Loucy (cell line): ENCODE measurements around the gene MTFR2.
A peak's percentile ranks its signal among the peaks of the same experiment; 100 is the strongest.

Source experiments
- H2AFZ ChIP-seq: fragments of 200-600 bp; sonication (generic); 2 replicates; pipeline ENCODE4 v1.6.0; 2016; ENCODE audit warnings: antibody characterized with exemption, mild to moderate bottlenecking, low read length, moderate library complexity
- H3F3A ChIP-seq: fragments of 200-600 bp; 2 replicates; pipeline ENCODE4 v1.6.0; 2016; ENCODE audit warnings: antibody characterized with exemption, low read depth, mild to moderate bottlenecking
- H3K27me3 ChIP-seq: fragments of 200-600 bp; sonication (generic); 2 replicates; pipeline ENCODE4 v1.6.1; 2014; ENCODE audit warnings: low read length, mild to moderate bottlenecking; ENCODE audit not compliant: insufficient read depth, poor library complexity, severe bottlenecking
- H3K36me3 ChIP-seq: fragments of 200-600 bp; sonication (generic); 2 replicates; pipeline ENCODE4 v1.6.1; 2016; ENCODE audit warnings: low read length; ENCODE audit not compliant: insufficient read depth
- H3K4me1 ChIP-seq: fragments of 200-600 bp; sonication (generic); 2 replicates; pipeline ENCODE4 v1.5.1; 2014; ENCODE audit warnings: low read length, mild to moderate bottlenecking; ENCODE audit not compliant: insufficient read depth, poor library complexity, severe bottlenecking
- H3K4me2 ChIP-seq: fragments of 200-600 bp; sonication (generic); 2 replicates; pipeline ENCODE4 v1.6.0; 2014; ENCODE audit warnings: antibody characterized with exemption, low read length, low read depth, mild to moderate bottlenecking; ENCODE audit not compliant: poor library complexity, severe bottlenecking
- H3K4me3 ChIP-seq: fragments of 200-600 bp; sonication (generic); 2 replicates; pipeline ENCODE4 v1.5.1; 2014; ENCODE audit warnings: low read length, mild to moderate bottlenecking, mixed read lengths; ENCODE audit not compliant: poor library complexity, severe bottlenecking
- H3K79me2 ChIP-seq: fragments of 200-600 bp; sonication (generic); 2 replicates; pipeline ENCODE4 v1.6.1; 2014; ENCODE audit warnings: low read length; ENCODE audit not compliant: insufficient read depth
- H3K9ac ChIP-seq: fragments of 200-600 bp; sonication (generic); 2 replicates; pipeline ENCODE4 v1.6.0; 2014; ENCODE audit warnings: mild to moderate bottlenecking, low read depth, low read length, moderate library complexity; ENCODE audit not compliant: poor library complexity, severe bottlenecking
- H3K9me2 ChIP-seq: fragments of 200-600 bp; sonication (generic); replicated peaks from 2 replicates; pipeline ENCODE4 v1.6.1; 2016; ENCODE audit warnings: low read depth, low read length, mixed read lengths
- H3K9me3 ChIP-seq: fragments of 200-600 bp; sonication (generic); 2 replicates; pipeline ENCODE4 v1.6.1; 2014; ENCODE audit warnings: mild to moderate bottlenecking, antibody characterized with exemption, low read length, low read depth; ENCODE audit not compliant: insufficient read depth
- H4K20me1 ChIP-seq: fragments of 200-600 bp; sonication (generic); 2 replicates; pipeline ENCODE4 v1.6.0; 2014; ENCODE audit warnings: antibody characterized with exemption, low read length, mild to moderate bottlenecking; ENCODE audit not compliant: insufficient read depth, poor library complexity, severe bottlenecking
- CTCF ChIP-seq: fragments of 200-600 bp; sonication (generic); conservative IDR thresholded peaks from 2 replicates; pipeline ENCODE4 v1.5.1; 2014; ENCODE audit warnings: mild to moderate bottlenecking, antibody characterized with exemption, low read length
- EZH2phosphoT487 ChIP-seq: fragments of 200-600 bp; IDR thresholded peaks from 2 replicates; pipeline ENCODE4 v1.6.1; 2018; ENCODE audit warnings: antibody characterized with exemption, mild to moderate bottlenecking, moderate library complexity, borderline replicate concordance

The MTFR2 gene

GRCh38 chr6:136284909-136285308, 34.8 kb upstream of the MTFR2 start:
- Histone ChIP-seq H3K4me1 (peaks cover 48% of the 10 kb centered on the region), H3K4me3 (peak overlapping the region; percentile 89), H3F3A (0 out of 2 replicates have a peak, but pooled peaks cover under 1% of the 10 kb centered on the region), H3K36me3 (peaks cover 25% of the 10 kb centered on the region), H3K9me2 (no peaks in the 10 kb centered on the region), H4K20me1 (peaks cover 92% of the 10 kb centered on the region), H3K27me3 (no peaks in the 10 kb centered on the region), H3K9me3 (no peaks in the 10 kb centered on the region), H3K9ac (peak overlapping the region; percentile 30), H3K79me2 (peaks cover 95% of the 10 kb centered on the region), H3K4me2 (peak overlapping the region; percentile 89), H2AFZ (no peak overlapping the region)
- no peak for TF ChIP-seq EZH2phosphoT487

- Histone ChIP-seq H4K20me1 (peaks cover 95% of the 10 kb centered on the region), H3K79me2 (peaks cover 98% of the 10 kb centered on the region), H3K9me3 (no peaks in the 10 kb centered on the region), H3K27me3 (no peaks in the 10 kb centered on the region), H3K4me2 (peak overlapping the region; percentile 89), H3K4me3 (peak overlapping the region; percentile 63), H3F3A (no peaks in the 10 kb centered on the region), H3K9ac (no peak overlapping the region), H3K36me3 (peaks cover 41% of the 10 kb centered on the region), H3K4me1 (peaks cover 50% of the 10 kb centered on the region), H3K9me2 (no peaks in the 10 kb centered on the region), H2AFZ (no peak overlapping the region)
- no peak for TF ChIP-seq CTCF
- no peak for TF ChIP-seq EZH2phosphoT487
Measured at GRCh38 chr6:136282906-136283305, 32.8 kb upstream of the MTFR2 start.

- peak overlapping the region; percentile 89 for H3K4me2 ChIP-seq
- peaks cover 89% of the 10 kb centered on the region for H4K20me1 ChIP-seq
- peak overlapping the region; percentile 63 for H3K4me3 ChIP-seq
- TF ChIP-seq EZH2phosphoT487 (no peak), CTCF (no peak)
- no peaks in the 10 kb centered on the region for H3F3A ChIP-seq
- peaks cover 41% of the 10 kb centered on the region for H3K4me1 ChIP-seq
- H3K9me3 ChIP-seq, result no peaks in the 10 kb centered on the region
- H3K36me3 ChIP-seq, result peaks cover 64% of the 10 kb centered on the region
- peaks cover 89% of the 10 kb centered on the region for H3K79me2 ChIP-seq
- H3K27me3 ChIP-seq, result no peaks in the 10 kb centered on the region
- no peak overlapping the region for H3K9ac ChIP-seq
- no peaks in the 10 kb centered on the region for H3K9me2 ChIP-seq
- H2AFZ ChIP-seq, result no peak overlapping the region
Measured at GRCh38 chr6:136280032-136280609, 30.0 kb upstream of the MTFR2 start.

GRCh38 chr6:136274062-136274461, 24.0 kb upstream of the MTFR2 start:
- Histone ChIP-seq H3K36me3 (peaks cover 93% of the 10 kb centered on the region), H4K20me1 (peaks cover 87% of the 10 kb centered on the region), H3K79me2 (peaks cover 77% of the 10 kb centered on the region), H3K27me3 (no peaks in the 10 kb centered on the region), H2AFZ (no peak overlapping the region), H3K9ac (no peak overlapping the region), H3K4me2 (no peak overlapping the region), H3F3A (no peaks in the 10 kb centered on the region), H3K9me2 (no peaks in the 10 kb centered on the region), H3K4me1 (no peaks in the 10 kb centered on the region), H3K9me3 (no peaks in the 10 kb centered on the region), H3K4me3 (no peak overlapping the region)
- no peak for TF ChIP-seq CTCF
